GM21717 (cell line): ENCODE data around the gene ZGPAT.

Source experiments
- ATAC-seq: cut with Tn5 transposase; IDR thresholded peaks from one replicate; pipeline ENCODE4 v1.9.1; 2021; ENCODE audit warnings: mild to moderate bottlenecking, moderate library complexity; ENCODE audit not compliant: unreplicated experiment

The ZGPAT gene

DNA sequence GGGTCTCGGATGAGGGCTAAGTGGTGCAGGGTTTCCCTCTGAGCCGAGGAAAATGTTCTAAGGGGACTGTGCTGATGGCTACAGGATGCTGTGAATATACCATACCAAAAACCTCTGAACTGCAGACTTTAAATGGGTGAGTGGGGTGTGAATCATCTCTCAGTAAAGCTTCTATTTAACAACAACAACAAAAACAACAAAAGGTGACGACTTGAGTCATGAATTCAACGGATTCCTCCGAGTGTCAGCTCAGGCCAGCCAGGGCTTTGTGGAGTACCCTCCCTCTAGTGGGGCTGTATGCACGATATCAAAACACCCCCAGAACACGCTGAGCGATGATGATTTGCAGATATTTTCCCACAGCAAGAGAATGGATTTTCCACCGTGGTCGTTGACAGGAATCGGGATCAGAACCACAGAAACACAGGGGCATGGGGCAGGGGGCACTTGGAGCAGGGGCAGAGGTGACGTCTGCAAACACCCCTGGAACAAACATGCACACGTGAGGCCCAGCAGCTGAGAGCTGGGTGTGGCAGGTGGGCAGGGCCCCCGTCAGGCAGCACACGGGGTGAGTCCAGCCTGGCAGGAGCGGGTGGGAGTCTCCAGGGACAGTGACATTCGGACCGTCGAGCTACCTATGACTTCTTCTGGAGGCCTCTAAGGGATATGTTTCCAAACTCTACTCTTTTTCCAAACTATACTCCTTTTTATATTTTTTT, 70.4 kb downstream of the ZGPAT start:
- no peak for ATAC-seq

DNA sequence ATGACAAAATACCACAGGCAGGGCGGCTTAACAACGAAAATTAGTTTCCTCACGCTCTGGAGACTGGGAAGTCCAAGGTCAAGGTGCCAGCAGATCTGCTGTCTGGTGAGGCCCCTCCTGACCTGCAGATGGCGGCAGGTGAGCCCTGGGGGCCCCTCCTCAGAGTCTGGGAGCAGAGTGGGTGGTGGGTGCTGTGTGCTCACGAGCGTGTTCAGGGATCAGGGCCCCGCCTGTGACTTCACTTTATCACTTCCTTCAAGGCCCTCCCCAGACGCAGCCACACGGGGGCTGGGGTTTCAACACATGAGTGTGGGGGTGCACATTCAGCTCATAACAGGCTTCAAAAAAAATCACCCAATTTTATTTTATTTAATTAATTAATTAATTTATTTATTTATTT, 71.0 kb downstream of the ZGPAT start:
- no peak for ATAC-seq

DNA sequence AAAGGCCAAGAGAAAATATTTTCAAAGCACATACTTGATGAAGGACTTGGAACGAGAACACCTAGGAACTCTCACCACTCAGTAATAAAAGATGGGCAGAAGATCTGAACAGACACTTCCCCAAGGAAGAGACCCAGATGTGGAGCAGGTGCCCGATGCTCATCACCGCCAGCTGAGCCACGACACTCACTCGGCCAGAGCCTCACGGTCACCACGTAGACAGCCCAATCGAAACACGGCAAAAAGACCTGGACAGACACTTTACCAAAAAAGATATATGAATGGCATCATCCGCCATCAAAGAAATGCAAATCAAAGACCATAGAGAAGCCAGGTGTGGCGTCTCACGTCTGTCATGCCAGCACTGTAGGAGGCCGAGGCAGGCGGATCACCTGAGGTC, 73.3 kb downstream of the ZGPAT start:
- no peak for ATAC-seq

DNA sequence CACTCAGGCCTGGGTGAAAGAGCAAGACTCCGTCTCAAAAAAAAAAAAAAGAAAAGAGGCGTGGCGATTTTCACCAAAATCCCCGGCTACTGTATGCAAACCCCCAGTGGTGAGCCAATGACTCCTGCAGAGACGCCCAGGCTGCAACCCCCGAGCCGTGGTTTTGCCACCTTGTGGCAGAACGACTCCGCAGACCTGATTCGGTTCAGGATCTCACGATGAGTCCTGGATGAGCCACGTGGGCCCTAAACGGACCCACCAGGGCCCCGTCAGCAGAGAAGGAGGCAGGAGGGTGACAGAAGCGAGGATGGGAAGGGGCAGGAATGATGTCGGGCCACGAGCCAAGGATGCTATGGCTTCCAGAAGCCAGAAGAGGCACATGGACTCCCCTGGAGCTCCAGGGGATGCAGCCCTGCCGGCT, 74.2 kb downstream of the ZGPAT start:
- no peak for ATAC-seq

DNA sequence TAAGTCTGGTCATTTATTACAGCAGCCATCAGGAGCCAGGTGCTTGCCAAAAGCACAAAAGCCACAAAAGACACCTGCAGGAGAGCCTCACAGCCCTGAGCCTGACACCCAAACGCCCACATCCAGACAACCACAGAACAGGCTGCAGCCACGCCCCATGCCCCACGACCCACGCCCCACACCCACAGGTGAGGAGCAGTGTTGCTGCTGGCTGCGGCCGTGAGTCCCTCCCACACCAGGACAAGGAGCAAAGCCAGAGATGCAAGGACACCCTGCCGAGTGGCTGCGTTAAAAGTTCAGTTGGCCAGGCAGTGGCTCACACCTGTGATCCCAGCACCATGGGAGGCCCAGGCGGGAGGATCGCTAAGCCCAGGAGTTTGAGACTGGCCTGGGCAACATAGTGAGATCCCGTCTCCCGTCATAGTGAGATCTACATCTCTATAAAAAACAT, 74.7 kb downstream of the ZGPAT start:
- ATAC-seq = no peak

DNA sequence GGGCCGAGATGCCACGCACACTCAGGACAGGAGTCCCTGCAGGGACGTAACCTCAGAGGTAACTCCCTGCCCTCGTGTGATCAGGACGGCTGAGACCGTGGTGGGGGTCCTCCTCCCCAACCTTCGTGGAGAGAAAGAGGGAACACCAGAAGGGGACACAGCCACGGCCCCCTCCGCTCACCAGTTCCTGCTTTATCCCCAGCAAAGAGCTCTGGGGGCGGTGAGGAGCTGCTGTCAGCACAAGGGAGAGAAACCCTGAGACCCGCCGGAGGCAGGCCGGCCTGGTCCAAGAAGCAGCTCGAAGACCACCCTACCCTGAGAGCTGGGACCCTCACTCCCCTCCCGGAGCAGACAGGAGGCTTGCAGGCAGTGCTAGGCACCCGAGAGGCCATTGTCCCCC, 76.1 kb downstream of the ZGPAT start:
- ATAC-seq = no peak

DNA sequence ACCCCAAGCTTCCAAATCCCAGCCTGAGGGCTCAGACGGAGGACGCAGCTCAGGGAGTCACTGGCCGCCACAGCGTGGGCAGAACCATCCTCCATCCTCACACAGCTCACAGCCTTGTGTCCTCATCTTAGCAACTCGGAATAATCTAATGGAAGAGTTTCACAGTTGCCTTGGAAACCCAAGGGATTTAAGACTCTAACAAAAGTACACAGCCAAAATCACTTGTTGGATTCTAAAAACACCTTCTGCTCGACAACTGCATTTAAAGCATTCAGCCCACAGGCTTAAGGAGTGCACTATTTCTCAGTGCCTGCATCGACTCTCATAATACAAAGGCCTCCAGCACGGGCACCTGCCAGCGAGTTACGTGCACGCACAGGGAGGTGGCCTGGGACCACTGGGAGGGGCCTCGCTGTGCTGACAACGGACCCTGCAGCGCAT, 77.9 kb downstream of the ZGPAT start:
- no peak for ATAC-seq
